HCT116 (cell line): ENCODE data around the gene HOXD9. TPM values are rescaled to one million over a fixed set of nuclear protein-coding genes. Genes with fewer than 3 reads are reported as not detected.

Source experiments
- ATAC-seq: fragments of 200-7000 bp; cut with Tn5 transposase; 2 replicates; pipeline ENCODE4 v1.9.1; 2020; ENCODE audit warnings: mild to moderate bottlenecking, moderate library complexity
- BruUV-seq: library from RNA; stranded (reverse); fragments of 400-500 nt; replicated peaks from 2 replicates; lab custom pipeline; 2021; lab: Mats Ljungman, UMichigan
- CTCF ChIA-PET: fragments of 300-600 bp; sonication (Branson Sonifier 250); formaldehyde crosslinking; loops from one replicate; lab custom pipeline; 2021; ENCODE audit warnings: antibody characterized with exemption; lab: Charles Lee
- POLR2A ChIA-PET: fragments of 300-600, 350-600 bp; sonication (Branson Sonifier 250); formaldehyde crosslinking; loops from one replicate; lab custom pipeline; 2021; ENCODE audit warnings: antibody characterized with exemption; lab: Charles Lee
- RAD21 ChIA-PET, 2 experiments: fragments of 300-600 bp; sonication (Branson Sonifier 250); formaldehyde crosslinking; loops; one replicate each; lab custom pipeline; 2023; ENCODE audit warnings: low total read pairs in 2 of 2; ENCODE audit not compliant: uncharacterized antibody in 2 of 2, unreplicated experiment in 2 of 2, low non-redundant PET in 1 of 2; lab: Charles Lee
- DNase-seq: peaks from one replicate; pipeline ENCODE4 v3.0.0-alpha.2; 2010; ENCODE audit warnings: low read depth, low spot score
- H2AFZ ChIP-seq: fragments of 200-600 bp; shearing (Covaris generic), sonication (generic); 2 replicates; pipeline ENCODE4 v1.6.1; 2017; ENCODE audit warnings: low read depth, mixed run types, mixed read lengths, antibody characterized with exemption, low read length; ENCODE audit not compliant: poor library complexity, severe bottlenecking
- H3K27ac ChIP-seq: 2 replicates; pipeline ENCODE4 v1.5.1; 2012; ENCODE audit warnings: low read depth, low read length
- H3K27me3 ChIP-seq: fragments of 200-600 bp; sonication (generic); 2 replicates; pipeline ENCODE4 v1.6.1; 2016; ENCODE audit warnings: mixed run types, low read length, mixed read lengths; ENCODE audit not compliant: insufficient read depth
- H3K36me3 ChIP-seq, 2 experiments: fragments of 200-500 bp in 1 of 2; fragments of 200-600 bp in 1 of 2; sonication (Bioruptor generic) in 1 of 2; sonication (generic) in 1 of 2; 2 replicates each; pipeline versions ENCODE4 v1.5.1 to v1.6.1; 2014 to 2016; ENCODE audit warnings: low read length in 2 of 2, inconsistent platforms in 1 of 2, mixed read lengths in 1 of 2, mixed run types in 1 of 2; ENCODE audit not compliant: insufficient read depth in 2 of 2, control insufficient read depth in 1 of 2
- H3K4me1 ChIP-seq, 2 experiments: fragments of 200-600 bp in 1 of 2; sonication (generic) in 1 of 2; 2 replicates each; pipeline versions ENCODE4 v1.5.1 to v1.6.1; 2012 to 2017; ENCODE audit warnings: low read length in 2 of 2, inconsistent platforms in 1 of 2, mild to moderate bottlenecking in 1 of 2, mixed read lengths in 1 of 2, mixed run types in 1 of 2, moderate library complexity in 1 of 2; ENCODE audit not compliant: insufficient read depth in 2 of 2, control insufficient read depth in 1 of 2
- H3K4me2 ChIP-seq: fragments of 200-600 bp; sonication (generic); 2 replicates; pipeline ENCODE4 v1.6.1; 2017; ENCODE audit warnings: mixed run types, low read length, mixed read lengths
- H3K4me3 ChIP-seq, 2 experiments: fragments of 200-600 bp in 1 of 2; sonication (generic) in 1 of 2; replicated peaks in 1 of 2; 2 replicates each; pipeline ENCODE4 v1.5.1; 2011 to 2016; ENCODE audit warnings: low read length in 2 of 2, control low read depth in 1 of 2, low read depth in 1 of 2, mild to moderate bottlenecking in 1 of 2, mixed read lengths in 1 of 2, mixed run types in 1 of 2
- H3K79me2 ChIP-seq: fragments of 200-600 bp; sonication (generic); 2 replicates; pipeline ENCODE4 v1.6.1; 2017; ENCODE audit warnings: mild to moderate bottlenecking, mixed run types, low read length, moderate library complexity, mixed read lengths; ENCODE audit not compliant: insufficient read depth
- H3K9ac ChIP-seq: fragments of 200-600 bp; sonication (generic); 2 replicates; pipeline ENCODE4 v1.6.1; 2016; ENCODE audit warnings: low read length, mixed read lengths
- H3K9me2 ChIP-seq: fragments of 200-600 bp; sonication (generic), shearing (Covaris generic); 2 replicates; pipeline ENCODE4 v1.6.1; 2017; ENCODE audit warnings: mixed run types, mild to moderate bottlenecking, moderate library complexity; ENCODE audit not compliant: insufficient read depth
- H3K9me3 ChIP-seq, 2 experiments: fragments of 200-500 bp in 1 of 2; fragments of 200-600 bp in 1 of 2; sonication (Bioruptor generic) in 1 of 2; sonication (generic) in 1 of 2; 2 replicates each; pipeline ENCODE4 v1.6.1; 2014 to 2017; ENCODE audit warnings: low read length in 2 of 2, mixed read lengths in 2 of 2, inconsistent platforms in 1 of 2, low read depth in 1 of 2, mild to moderate bottlenecking in 1 of 2, mixed run types in 1 of 2, moderate library complexity in 1 of 2; ENCODE audit not compliant: control insufficient read depth in 1 of 2, insufficient read depth in 1 of 2
- H4K20me1 ChIP-seq: fragments of 200-600 bp; sonication (generic), shearing (Covaris generic); 2 replicates; pipeline ENCODE4 v1.6.1; 2017; ENCODE audit warnings: mixed run types, mild to moderate bottlenecking, moderate library complexity; ENCODE audit not compliant: insufficient read depth
- CBX3 ChIP-seq: IDR thresholded peaks from 2 replicates; pipeline ENCODE4 v1.6.1; 2012; ENCODE audit warnings: low read depth
- CEBPB ChIP-seq: IDR thresholded peaks from 2 replicates; pipeline ENCODE4 v1.6.1; 2012; ENCODE audit warnings: low read depth
- CTCF ChIP-seq, 3 experiments: fragments of 200-600 bp in 1 of 3; sonication (generic) in 1 of 3; IDR thresholded peaks in 2 of 3; conservative IDR thresholded peaks in 1 of 3; 2 replicates each; pipeline ENCODE4 v1.5.1; 2012 to 2017; ENCODE audit warnings: low read depth in 2 of 3, low read length in 2 of 3, antibody characterized with exemption in 1 of 3, borderline replicate concordance in 1 of 3, control low read depth in 1 of 3, mild to moderate bottlenecking in 1 of 3, mixed read lengths in 1 of 3, mixed run types in 1 of 3, moderate library complexity in 1 of 3; ENCODE audit not compliant: insufficient read depth in 1 of 3
- EGR1 ChIP-seq: IDR thresholded peaks from 2 replicates; pipeline ENCODE4 v1.6.1; 2012; ENCODE audit warnings: low read depth
- ELF1 ChIP-seq: IDR thresholded peaks from 2 replicates; pipeline ENCODE4 v1.6.1; 2012; ENCODE audit warnings: low read depth, borderline replicate concordance
- EZH2 ChIP-seq: fragments of 200-600 bp; sonication (generic); IDR thresholded peaks from 2 replicates; pipeline ENCODE4 v1.6.1; 2017; ENCODE audit warnings: antibody characterized with exemption, mixed run types
- EZH2phosphoT487 ChIP-seq: fragments of 200-600 bp; IDR thresholded peaks from 2 replicates; pipeline ENCODE4 v1.6.1; 2018; ENCODE audit warnings: antibody characterized with exemption, borderline replicate concordance
- FOSL1 ChIP-seq: IDR thresholded peaks from 2 replicates; pipeline ENCODE4 v1.6.1; 2012; ENCODE audit warnings: low read depth
- JUND ChIP-seq: IDR thresholded peaks from 2 replicates; pipeline ENCODE4 v1.6.1; 2012
- POLR2AphosphoS5 ChIP-seq: IDR thresholded peaks from 2 replicates; pipeline ENCODE4 v1.6.1; 2011; ENCODE audit warnings: mild to moderate bottlenecking, low read depth, low read length, moderate library complexity
- SRF ChIP-seq: IDR thresholded peaks from 2 replicates; pipeline ENCODE4 v1.6.1; 2012; ENCODE audit warnings: low read depth
- YY1 ChIP-seq: IDR thresholded peaks from 2 replicates; pipeline ENCODE4 v1.6.1; 2011; ENCODE audit warnings: low read length, low read depth, moderate library complexity, mild to moderate bottlenecking; ENCODE audit not compliant: insufficient replicate concordance; ENCODE audit errors: extremely low read depth
- ZFX ChIP-seq: fragments of 450-650 bp; IDR thresholded peaks from 2 replicates; pipeline ENCODE4 v1.6.1; 2017
- intact Hi-C: fragments of 100-400 bp; cut with micrococcal nuclease; formaldehyde crosslinking; loops from 2 replicates; pipeline ENCODE4 v1.10.0; 2022
- total RNA-seq: library from RNA; stranded (reverse); gene quantifications from one replicate; pipeline ENCODE4 v1.2.1, GENCODE V29; 2021; ENCODE audit not compliant: unreplicated experiment

The HOXD9 gene
- total RNA-seq, 1 experiment from 2014 or later: not detected

GRCh38 chr2:176164611-176165369 lies 42.3 kb downstream of the HOXD9 start (continued):
- no peak for TF ChIP-seq EGR1
- no peak for TF ChIP-seq YY1
- TF ChIP-seq POLR2AphosphoS5: no peak
- TF ChIP-seq ELF1: no peak

GRCh38 chr2:176165370-176166050 lies 43.0 kb downstream of the HOXD9 start:
- ChIA-PET CTCF (no interaction called here), RAD21 (no interaction called here), POLR2A (no interaction called here)
- Histone ChIP-seq H3K9me3 (no peaks in the 10 kb centered on the region), H3K9ac (no peak overlapping the region), H3K27ac (no peak overlapping the region), H2AFZ (no peak overlapping the region), H3K4me2 (no peak overlapping the region), H3K4me3 (no peak overlapping the region), H3K79me2 (no peaks in the 10 kb centered on the region), H3K9me2 (no peaks in the 10 kb centered on the region), H4K20me1 (no peaks in the 10 kb centered on the region), H3K4me1 (no peaks in the 10 kb centered on the region), H3K36me3 (no peaks in the 10 kb centered on the region), H3K27me3 (no peaks in the 10 kb centered on the region)
- no peak for DNase-seq
- TF ChIP-seq CTCF (IDR thresholded peaks at IDR 0.05 in 2 of 3, conservative IDR thresholded peaks at IDR 0.05 in 1 of 3; ENCODE audit: borderline replicate concordance in 1 of 3, insufficient read depth in 1 of 3, low read depth in 2 of 3, low read length in 2 of 3): no peak
- TF ChIP-seq FOSL1: no peak
- TF ChIP-seq JUND: no peak
- no peak for TF ChIP-seq EGR1
- no peak for TF ChIP-seq SRF
- no peak for TF ChIP-seq EZH2
- TF ChIP-seq YY1: no peak
- TF ChIP-seq ZFX: no peak
- no peak for TF ChIP-seq CBX3
- TF ChIP-seq ELF1: no peak
- TF ChIP-seq EZH2phosphoT487: no peak
- no peak for TF ChIP-seq POLR2AphosphoS5
- TF ChIP-seq CEBPB: no peak
- intact Hi-C loops: no loop called here
- BruUV-seq: no TSS peak
- ATAC-seq: no peak
